Esophagus muscularis mucosa (tissue), 3 donors: ENCODE measurements around the gene FGD6.

ENCODE experiments used
- EP300 ChIP-seq: sonication (generic); formaldehyde crosslinking; IDR thresholded peaks from one replicate; pipeline ENCODE4 v1.6.1; 2017; ENCODE audit warnings: antibody characterized with exemption
- POLR2A ChIP-seq: fragments of 450-650 bp; IDR thresholded peaks from one replicate; pipeline ENCODE4 v1.6.1; 2017; ENCODE audit warnings: antibody characterized with exemption, moderate library complexity, mild to moderate bottlenecking, low read depth
- POLR2AphosphoS5 ChIP-seq, 2 donors: sonication (generic); formaldehyde crosslinking; IDR thresholded peaks; one replicate each; pipeline ENCODE4 v1.6.1; 2017; ENCODE audit warnings: antibody characterized with exemption in 2 of 2

- TF ChIP-seq POLR2A (no peak), POLR2AphosphoS5 (IDR thresholded peaks at IDR 0.05) (no peak), EP300 (no peak)
Measured at GRCh38 chr12:95164656-95165055, 52.6 kb downstream of the FGD6 start.
